HCT116 (cell line): ENCODE results near the gene IP6K2. TPM values are rescaled to one million over a fixed set of nuclear protein-coding genes. Genes with fewer than 3 reads are reported as not detected.

ENCODE experiments used
- ATAC-seq: fragments of 200-7000 bp; cut with Tn5 transposase; 2 replicates; pipeline ENCODE4 v1.9.1; 2020; ENCODE audit warnings: mild to moderate bottlenecking, moderate library complexity
- BruUV-seq: library from RNA; stranded (reverse); fragments of 400-500 nt; replicated peaks from 2 replicates; lab custom pipeline; 2021; lab: Mats Ljungman, UMichigan
- CTCF ChIA-PET: fragments of 300-600 bp; sonication (Branson Sonifier 250); formaldehyde crosslinking; loops from one replicate; lab custom pipeline; 2021; ENCODE audit warnings: antibody characterized with exemption; lab: Charles Lee
- POLR2A ChIA-PET: fragments of 300-600, 350-600 bp; sonication (Branson Sonifier 250); formaldehyde crosslinking; loops from one replicate; lab custom pipeline; 2021; ENCODE audit warnings: antibody characterized with exemption; lab: Charles Lee
- RAD21 ChIA-PET, 2 experiments: fragments of 300-600 bp; sonication (Branson Sonifier 250); formaldehyde crosslinking; loops; one replicate each; lab custom pipeline; 2023; ENCODE audit warnings: low total read pairs in 2 of 2; ENCODE audit not compliant: uncharacterized antibody in 2 of 2, unreplicated experiment in 2 of 2, low non-redundant PET in 1 of 2; lab: Charles Lee
- DNase-seq: peaks from one replicate; pipeline ENCODE4 v3.0.0-alpha.2; 2010; ENCODE audit warnings: low read depth, low spot score
- H2AFZ ChIP-seq: fragments of 200-600 bp; shearing (Covaris generic), sonication (generic); 2 replicates; pipeline ENCODE4 v1.6.1; 2017; ENCODE audit warnings: low read depth, mixed run types, mixed read lengths, antibody characterized with exemption, low read length; ENCODE audit not compliant: poor library complexity, severe bottlenecking
- H3K27ac ChIP-seq: 2 replicates; pipeline ENCODE4 v1.5.1; 2012; ENCODE audit warnings: low read depth, low read length
- H3K27me3 ChIP-seq: fragments of 200-600 bp; sonication (generic); 2 replicates; pipeline ENCODE4 v1.6.1; 2016; ENCODE audit warnings: mixed run types, low read length, mixed read lengths; ENCODE audit not compliant: insufficient read depth
- H3K36me3 ChIP-seq, 2 experiments: fragments of 200-500 bp in 1 of 2; fragments of 200-600 bp in 1 of 2; sonication (Bioruptor generic) in 1 of 2; sonication (generic) in 1 of 2; 2 replicates each; pipeline versions ENCODE4 v1.5.1 to v1.6.1; 2014 to 2016; ENCODE audit warnings: low read length in 2 of 2, inconsistent platforms in 1 of 2, mixed read lengths in 1 of 2, mixed run types in 1 of 2; ENCODE audit not compliant: insufficient read depth in 2 of 2, control insufficient read depth in 1 of 2
- H3K4me1 ChIP-seq, 2 experiments: fragments of 200-600 bp in 1 of 2; sonication (generic) in 1 of 2; 2 replicates each; pipeline versions ENCODE4 v1.5.1 to v1.6.1; 2012 to 2017; ENCODE audit warnings: low read length in 2 of 2, inconsistent platforms in 1 of 2, mild to moderate bottlenecking in 1 of 2, mixed read lengths in 1 of 2, mixed run types in 1 of 2, moderate library complexity in 1 of 2; ENCODE audit not compliant: insufficient read depth in 2 of 2, control insufficient read depth in 1 of 2
- H3K4me2 ChIP-seq: fragments of 200-600 bp; sonication (generic); 2 replicates; pipeline ENCODE4 v1.6.1; 2017; ENCODE audit warnings: mixed run types, low read length, mixed read lengths
- H3K4me3 ChIP-seq, 2 experiments: fragments of 200-600 bp in 1 of 2; sonication (generic) in 1 of 2; replicated peaks in 1 of 2; 2 replicates each; pipeline ENCODE4 v1.5.1; 2011 to 2016; ENCODE audit warnings: low read length in 2 of 2, control low read depth in 1 of 2, low read depth in 1 of 2, mild to moderate bottlenecking in 1 of 2, mixed read lengths in 1 of 2, mixed run types in 1 of 2
- H3K79me2 ChIP-seq: fragments of 200-600 bp; sonication (generic); 2 replicates; pipeline ENCODE4 v1.6.1; 2017; ENCODE audit warnings: mild to moderate bottlenecking, mixed run types, low read length, moderate library complexity, mixed read lengths; ENCODE audit not compliant: insufficient read depth
- H3K9ac ChIP-seq: fragments of 200-600 bp; sonication (generic); 2 replicates; pipeline ENCODE4 v1.6.1; 2016; ENCODE audit warnings: low read length, mixed read lengths
- H3K9me2 ChIP-seq: fragments of 200-600 bp; sonication (generic), shearing (Covaris generic); 2 replicates; pipeline ENCODE4 v1.6.1; 2017; ENCODE audit warnings: mixed run types, mild to moderate bottlenecking, moderate library complexity; ENCODE audit not compliant: insufficient read depth
- H3K9me3 ChIP-seq, 2 experiments: fragments of 200-500 bp in 1 of 2; fragments of 200-600 bp in 1 of 2; sonication (Bioruptor generic) in 1 of 2; sonication (generic) in 1 of 2; 2 replicates each; pipeline ENCODE4 v1.6.1; 2014 to 2017; ENCODE audit warnings: low read length in 2 of 2, mixed read lengths in 2 of 2, inconsistent platforms in 1 of 2, low read depth in 1 of 2, mild to moderate bottlenecking in 1 of 2, mixed run types in 1 of 2, moderate library complexity in 1 of 2; ENCODE audit not compliant: control insufficient read depth in 1 of 2, insufficient read depth in 1 of 2
- H4K20me1 ChIP-seq: fragments of 200-600 bp; sonication (generic), shearing (Covaris generic); 2 replicates; pipeline ENCODE4 v1.6.1; 2017; ENCODE audit warnings: mixed run types, mild to moderate bottlenecking, moderate library complexity; ENCODE audit not compliant: insufficient read depth
- EGR1 ChIP-seq: IDR thresholded peaks from 2 replicates; pipeline ENCODE4 v1.6.1; 2012; ENCODE audit warnings: low read depth
- ELF1 ChIP-seq: IDR thresholded peaks from 2 replicates; pipeline ENCODE4 v1.6.1; 2012; ENCODE audit warnings: low read depth, borderline replicate concordance
- EZH2phosphoT487 ChIP-seq: fragments of 200-600 bp; IDR thresholded peaks from 2 replicates; pipeline ENCODE4 v1.6.1; 2018; ENCODE audit warnings: antibody characterized with exemption, borderline replicate concordance
- FOSL1 ChIP-seq: IDR thresholded peaks from 2 replicates; pipeline ENCODE4 v1.6.1; 2012; ENCODE audit warnings: low read depth
- JUND ChIP-seq: IDR thresholded peaks from 2 replicates; pipeline ENCODE4 v1.6.1; 2012
- POLR2AphosphoS5 ChIP-seq: IDR thresholded peaks from 2 replicates; pipeline ENCODE4 v1.6.1; 2011; ENCODE audit warnings: mild to moderate bottlenecking, low read depth, low read length, moderate library complexity
- RAD21 ChIP-seq: IDR thresholded peaks from 2 replicates; pipeline ENCODE4 v1.6.1; 2012; ENCODE audit warnings: low read depth, mild to moderate bottlenecking
- SIN3A ChIP-seq: IDR thresholded peaks from 2 replicates; pipeline ENCODE4 v1.6.1; 2012; ENCODE audit warnings: low read depth
- SRF ChIP-seq: IDR thresholded peaks from 2 replicates; pipeline ENCODE4 v1.6.1; 2012; ENCODE audit warnings: low read depth
- TCF7L2 ChIP-seq: IDR thresholded peaks from 2 replicates; pipeline ENCODE4 v1.7.0; 2011; ENCODE audit warnings: borderline replicate concordance, inconsistent platforms; ENCODE audit not compliant: insufficient read depth, insufficient read length; ENCODE audit errors: extremely low read depth
- ZNF274 ChIP-seq: fragments of 200-500 bp; sonication (Bioruptor generic); IDR thresholded peaks from 2 replicates; pipeline ENCODE4 v1.6.1; 2014; ENCODE audit warnings: mild to moderate bottlenecking, low read depth, low read length, inconsistent platforms
- intact Hi-C: fragments of 100-400 bp; cut with micrococcal nuclease; formaldehyde crosslinking; loops from 2 replicates; pipeline ENCODE4 v1.10.0; 2022
- total RNA-seq: library from RNA; stranded (reverse); gene quantifications from one replicate; pipeline ENCODE4 v1.2.1, GENCODE V29; 2021; ENCODE audit not compliant: unreplicated experiment
- TF ChIP-seq, protein P1 (sequence below): IDR thresholded peaks from 2 replicates; pipeline ENCODE4 v1.6.1; 2012

IP6K2 gene
- total RNA-seq, 1 experiment from 2014 or later: 89.5 TPM

DNA sequence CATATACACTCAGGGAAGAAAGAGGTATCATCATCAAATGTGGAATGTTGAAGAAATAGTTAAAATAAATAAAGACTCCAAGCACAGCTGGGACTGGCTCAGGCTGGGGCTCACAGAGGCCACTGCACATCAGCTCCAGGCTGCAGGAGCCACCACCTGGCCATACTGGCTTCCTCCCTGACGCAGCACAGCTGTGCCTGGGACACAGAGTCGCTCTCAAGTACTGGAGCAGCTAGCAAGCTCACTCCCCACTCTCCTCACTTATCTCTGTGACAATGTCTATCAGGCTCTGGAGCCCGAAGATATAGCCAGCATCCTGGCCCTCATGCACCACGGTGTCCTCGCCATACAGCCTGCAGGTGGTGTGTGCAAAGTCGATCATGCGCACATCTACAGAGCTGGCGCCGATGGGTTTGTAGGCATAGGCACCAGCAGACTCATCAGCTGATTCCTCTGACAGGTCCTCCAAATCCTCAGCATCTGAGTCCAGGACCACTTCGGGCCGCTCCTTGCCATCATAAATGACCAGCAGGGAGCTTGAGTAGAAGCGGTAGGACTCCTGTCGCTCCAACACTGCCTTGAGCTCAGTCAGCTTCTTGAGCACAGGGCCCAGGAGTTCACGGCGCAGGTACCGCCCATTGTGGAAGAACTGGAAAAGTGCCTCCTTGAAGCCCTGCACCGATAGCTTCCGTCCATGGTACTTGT is 28.8 kb downstream of the IP6K2 start:
- H3K9ac ChIP-seq: no peak overlapping the region
- no peaks in the 10 kb centered on the region for H3K27me3 ChIP-seq
- H4K20me1 ChIP-seq: no peaks in the 10 kb centered on the region
- DNase-seq: no peak
- POLR2A ChIA-PET: no interaction called here
- no peak overlapping the region for H2AFZ ChIP-seq
- no TSS peak for BruUV-seq
- 0 out of 2 replicates have a peak overlapping the region, but pooled peaks have one; percentile 8 for H3K27ac ChIP-seq
- H3K9me3 ChIP-seq: no peaks in the 10 kb centered on the region
- RAD21 ChIA-PET: no interaction called here
- H3K36me3 ChIP-seq: peaks cover 32 to 50% of the 10 kb centered on the region in 2 experiments
- H3K9me2 ChIP-seq: no peaks in the 10 kb centered on the region
- intact Hi-C loops: loop anchor here (5.0 kb wide), 1 partner anchor 264 kb away; no protein-coding TSS in a partner anchor
- TF ChIP-seq FOSL1: no peak
- no peak for TF ChIP-seq EZH2phosphoT487
- no peak for TF ChIP-seq ZNF274
- no peak for TF ChIP-seq POLR2AphosphoS5
- TF ChIP-seq JUND: no peak
- no peak for TF ChIP-seq RAD21
- no peak for TF ChIP-seq SIN3A
- TF ChIP-seq, protein P1, sequence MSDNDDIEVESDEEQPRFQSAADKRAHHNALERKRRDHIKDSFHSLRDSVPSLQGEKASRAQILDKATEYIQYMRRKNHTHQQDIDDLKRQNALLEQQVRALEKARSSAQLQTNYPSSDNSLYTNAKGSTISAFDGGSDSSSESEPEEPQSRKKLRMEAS: no peak
- no peak for TF ChIP-seq TCF7L2
- TF ChIP-seq EGR1: no peak
- TF ChIP-seq ELF1: no peak
- TF ChIP-seq SRF: no peak
- peaks cover 12 to 17% of the 10 kb centered on the region in 2 experiments for H3K4me1 ChIP-seq
- no peak for ATAC-seq
- no peak overlapping the region for H3K4me3 ChIP-seq
- no peak overlapping the region for H3K4me2 ChIP-seq
- H3K79me2 ChIP-seq: peaks cover 46% of the 10 kb centered on the region
- CTCF ChIA-PET: interaction anchor here (1.5 to 1.6 kb wide), 2 partner anchors 9 to 287 kb away, joined by 3 to 4 read pairs; no protein-coding TSS in a partner anchor
